ENCODE results near the gene B2M.
A peak's percentile ranks its signal among the peaks of the same experiment; 100 is the strongest.

B2M gene

GRCh38 chr15:44706401-44706800 lies 4.9 kb upstream of the B2M start:
- no peak overlapping the region for H3K4me3 ChIP-seq (ENCODE audit: low read depth, low read length)
- TF ChIP-seq, protein P1, sequence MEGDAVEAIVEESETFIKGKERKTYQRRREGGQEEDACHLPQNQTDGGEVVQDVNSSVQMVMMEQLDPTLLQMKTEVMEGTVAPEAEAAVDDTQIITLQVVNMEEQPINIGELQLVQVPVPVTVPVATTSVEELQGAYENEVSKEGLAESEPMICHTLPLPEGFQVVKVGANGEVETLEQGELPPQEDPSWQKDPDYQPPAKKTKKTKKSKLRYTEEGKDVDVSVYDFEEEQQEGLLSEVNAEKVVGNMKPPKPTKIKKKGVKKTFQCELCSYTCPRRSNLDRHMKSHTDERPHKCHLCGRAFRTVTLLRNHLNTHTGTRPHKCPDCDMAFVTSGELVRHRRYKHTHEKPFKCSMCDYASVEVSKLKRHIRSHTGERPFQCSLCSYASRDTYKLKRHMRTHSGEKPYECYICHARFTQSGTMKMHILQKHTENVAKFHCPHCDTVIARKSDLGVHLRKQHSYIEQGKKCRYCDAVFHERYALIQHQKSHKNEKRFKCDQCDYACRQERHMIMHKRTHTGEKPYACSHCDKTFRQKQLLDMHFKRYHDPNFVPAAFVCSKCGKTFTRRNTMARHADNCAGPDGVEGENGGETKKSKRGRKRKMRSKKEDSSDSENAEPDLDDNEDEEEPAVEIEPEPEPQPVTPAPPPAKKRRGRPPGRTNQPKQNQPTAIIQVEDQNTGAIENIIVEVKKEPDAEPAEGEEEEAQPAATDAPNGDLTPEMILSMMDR (IDR thresholded peaks at IDR 0.05; ENCODE audit: control insufficient read depth, extremely low read depth, insufficient read depth): no peak
- no peak for DNase-seq (ENCODE audit: low read depth)

GRCh38 chr15:44706946-44707636 lies 4.2 kb upstream of the B2M start:
- DNase-seq (ENCODE audit: low read depth): no peak
- TF ChIP-seq, protein P1 (IDR thresholded peaks at IDR 0.05; ENCODE audit: control insufficient read depth, extremely low read depth, insufficient read depth): no peak
- H3K4me3 ChIP-seq (ENCODE audit: low read depth, low read length): no peak overlapping the region

DNA sequence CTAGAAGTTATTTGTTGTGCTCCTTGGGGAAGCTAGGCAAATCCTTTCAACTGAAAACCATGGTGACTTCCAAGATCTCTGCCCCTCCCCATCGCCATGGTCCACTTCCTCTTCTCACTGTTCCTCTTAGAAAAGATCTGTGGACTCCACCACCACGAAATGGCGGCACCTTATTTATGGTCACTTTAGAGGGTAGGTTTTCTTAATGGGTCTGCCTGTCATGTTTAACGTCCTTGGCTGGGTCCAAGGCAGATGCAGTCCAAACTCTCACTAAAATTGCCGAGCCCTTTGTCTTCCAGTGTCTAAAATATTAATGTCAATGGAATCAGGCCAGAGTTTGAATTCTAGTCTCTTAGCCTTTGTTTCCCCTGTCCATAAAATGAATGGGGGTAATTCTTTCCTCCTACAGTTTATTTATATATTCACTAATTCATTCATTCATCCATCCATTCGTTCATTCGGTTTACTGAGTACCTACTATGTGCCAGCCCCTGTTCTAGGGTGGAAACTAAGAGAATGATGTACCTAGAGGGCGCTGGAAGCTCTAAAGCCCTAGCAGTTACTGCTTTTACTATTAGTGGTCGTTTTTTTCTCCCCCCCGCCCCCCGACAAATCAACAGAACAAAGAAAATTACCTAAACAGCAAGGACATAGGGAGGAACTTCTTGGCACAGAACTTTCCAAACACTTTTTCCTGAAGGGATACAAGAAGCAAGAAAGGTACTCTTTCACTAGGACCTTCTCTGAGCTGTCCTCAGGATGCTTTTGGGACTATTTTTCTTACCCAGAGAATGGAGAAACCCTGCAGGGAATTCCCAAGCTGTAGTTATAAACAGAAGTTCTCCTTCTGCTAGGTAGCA lies 851 bp upstream of the B2M start:
- peak overlapping the region; percentile 83 for H3K4me3 ChIP-seq (ENCODE audit: low read depth, low read length)
- no peak for DNase-seq (ENCODE audit: low read depth)
- TF ChIP-seq, protein P1 (IDR thresholded peaks at IDR 0.05; ENCODE audit: control insufficient read depth, extremely low read depth, insufficient read depth): peak; percentile 50

DNA sequence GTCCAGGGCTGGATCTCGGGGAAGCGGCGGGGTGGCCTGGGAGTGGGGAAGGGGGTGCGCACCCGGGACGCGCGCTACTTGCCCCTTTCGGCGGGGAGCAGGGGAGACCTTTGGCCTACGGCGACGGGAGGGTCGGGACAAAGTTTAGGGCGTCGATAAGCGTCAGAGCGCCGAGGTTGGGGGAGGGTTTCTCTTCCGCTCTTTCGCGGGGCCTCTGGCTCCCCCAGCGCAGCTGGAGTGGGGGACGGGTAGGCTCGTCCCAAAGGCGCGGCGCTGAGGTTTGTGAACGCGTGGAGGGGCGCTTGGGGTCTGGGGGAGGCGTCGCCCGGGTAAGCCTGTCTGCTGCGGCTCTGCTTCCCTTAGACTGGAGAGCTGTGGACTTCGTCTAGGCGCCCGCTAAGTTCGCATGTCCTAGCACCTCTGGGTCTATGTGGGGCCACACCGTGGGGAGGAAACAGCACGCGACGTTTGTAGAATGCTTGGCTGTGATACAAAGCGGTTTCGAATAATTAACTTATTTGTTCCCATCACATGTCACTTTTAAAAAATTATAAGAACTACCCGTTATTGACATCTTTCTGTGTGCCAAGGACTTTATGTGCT lies 527 bp downstream of the B2M start:
- DNase-seq (ENCODE audit: low read depth): no peak
- TF ChIP-seq, protein P1 (IDR thresholded peaks at IDR 0.05; ENCODE audit: control insufficient read depth, extremely low read depth, insufficient read depth): no peak
- peak overlapping the region; percentile 83 for H3K4me3 ChIP-seq (ENCODE audit: low read depth, low read length)

GRCh38 chr15:44712346-44713005 lies 1.2 kb downstream of the B2M start:
- H3K4me3 ChIP-seq (ENCODE audit: low read depth, low read length): peak overlapping the region; percentile 83
- no peak for DNase-seq (ENCODE audit: low read depth)
- TF ChIP-seq, protein P1 (IDR thresholded peaks at IDR 0.05; ENCODE audit: control insufficient read depth, extremely low read depth, insufficient read depth): no peak

DNA sequence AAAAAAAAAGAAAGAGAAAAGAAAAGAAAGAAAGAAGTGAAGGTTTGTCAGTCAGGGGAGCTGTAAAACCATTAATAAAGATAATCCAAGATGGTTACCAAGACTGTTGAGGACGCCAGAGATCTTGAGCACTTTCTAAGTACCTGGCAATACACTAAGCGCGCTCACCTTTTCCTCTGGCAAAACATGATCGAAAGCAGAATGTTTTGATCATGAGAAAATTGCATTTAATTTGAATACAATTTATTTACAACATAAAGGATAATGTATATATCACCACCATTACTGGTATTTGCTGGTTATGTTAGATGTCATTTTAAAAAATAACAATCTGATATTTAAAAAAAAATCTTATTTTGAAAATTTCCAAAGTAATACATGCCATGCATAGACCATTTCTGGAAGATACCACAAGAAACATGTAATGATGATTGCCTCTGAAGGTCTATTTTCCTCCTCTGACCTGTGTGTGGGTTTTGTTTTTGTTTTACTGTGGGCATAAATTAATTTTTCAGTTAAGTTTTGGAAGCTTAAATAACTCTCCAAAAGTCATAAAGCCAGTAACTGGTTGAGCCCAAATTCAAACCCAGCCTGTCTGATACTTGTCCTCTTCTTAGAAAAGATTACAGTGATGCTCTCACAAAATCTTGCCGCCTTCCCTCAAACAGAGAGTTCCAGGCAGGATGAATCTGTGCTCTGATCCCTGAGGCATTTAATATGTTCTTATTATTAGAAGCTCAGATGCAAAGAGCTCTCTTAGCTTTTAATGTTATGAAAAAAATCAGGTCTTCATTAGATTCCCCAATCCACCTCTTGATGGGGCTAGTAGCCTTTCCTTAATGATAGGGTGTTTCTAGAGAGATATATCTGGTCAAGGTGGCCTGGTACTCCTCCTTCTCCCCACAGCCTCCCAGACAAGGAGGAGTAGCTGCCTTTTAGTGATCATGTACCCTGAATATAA lies 2.0 kb downstream of the B2M start:
- H3K4me3 ChIP-seq (ENCODE audit: low read depth, low read length): no peak overlapping the region

More for the DNA sequence above, 2.0 kb downstream of the B2M start:
- no peak for DNase-seq (ENCODE audit: low read depth)
- TF ChIP-seq, protein P1 (IDR thresholded peaks at IDR 0.05; ENCODE audit: control insufficient read depth, extremely low read depth, insufficient read depth): peak; percentile 26; the same call in 1 of the 2 replicates
